G401 (cell line): ENCODE results near the gene MYOCOS. TPM values are rescaled to one million over a fixed set of nuclear protein-coding genes. Genes with fewer than 3 reads are reported as not detected.
A peak's percentile ranks its signal among the peaks of the same experiment; 100 is the strongest.

Experiments
- DNase-seq: peaks from one replicate; pipeline ENCODE4 v3.0.0-alpha.2; 2015; ENCODE audit warnings: low spot score
- in situ Hi-C: cut with HindIII; loops from 2 replicates; pipeline ENCODE4 v1.10.0; 2016; ENCODE audit warnings: low sequenced_read_pairs, mixed read lengths
- total RNA-seq: library from RNA; depleted of rRNA; stranded (reverse); fragments of >200 nt; shearing (Covaris generic); gene quantifications from 2 replicates; pipeline ENCODE4 v1.2.3, GENCODE V29; 2014

MYOCOS gene
- total RNA-seq, 1 experiment from 2014 or later, result not detected

DNA sequence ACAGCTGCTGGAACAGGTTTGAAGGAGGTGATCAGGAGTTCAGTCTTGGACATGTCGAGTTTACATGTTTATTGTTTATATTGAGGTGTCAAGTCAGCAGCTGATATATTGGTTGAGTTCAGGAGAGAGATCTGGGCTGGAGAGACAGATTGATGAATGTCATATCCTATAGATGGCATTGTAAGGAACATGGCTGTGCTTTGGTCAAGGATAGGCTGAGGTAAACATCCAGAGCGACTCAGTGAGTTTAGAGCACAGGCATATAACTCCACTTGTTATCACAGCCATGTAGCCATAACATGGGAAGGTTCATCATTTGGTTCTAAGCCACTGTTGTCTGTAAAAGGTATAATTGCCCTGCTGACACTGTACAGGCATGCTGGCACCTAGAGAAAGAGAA, 5.5 kb upstream of the MYOCOS start:
- in situ Hi-C loops, result no loop called here
- no peak for DNase-seq

DNA sequence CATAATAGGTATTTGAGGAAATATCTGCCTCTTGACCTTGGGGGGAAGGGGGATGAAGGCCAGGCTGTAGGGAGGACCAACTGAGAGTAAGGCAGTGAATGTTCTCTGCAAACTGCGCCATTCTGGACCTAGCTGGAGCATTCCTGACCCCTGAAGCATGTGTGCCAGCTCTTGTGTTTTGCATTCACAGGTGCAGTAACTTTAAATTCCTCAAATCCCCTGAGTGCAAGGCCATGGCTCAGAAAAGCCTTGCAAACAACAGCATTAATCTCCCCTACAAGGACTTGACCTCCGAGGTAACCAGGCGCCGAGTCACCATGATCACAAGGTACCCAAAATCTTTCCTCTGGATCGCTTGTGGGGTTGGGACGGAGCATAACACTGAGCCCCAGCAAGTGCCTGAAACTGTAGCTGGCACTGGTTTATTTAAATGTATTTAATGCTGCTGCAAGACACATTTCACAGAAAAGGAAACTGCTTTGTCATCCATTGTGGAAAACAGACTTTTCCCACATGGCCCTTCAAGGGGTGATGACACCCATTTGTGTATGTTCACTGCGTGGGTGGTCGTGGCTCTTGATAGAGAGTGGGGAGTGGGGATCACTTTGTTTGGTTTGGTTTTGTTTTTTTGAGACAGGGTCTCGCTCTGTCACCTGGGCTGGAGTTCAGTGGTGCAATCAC, 1.7 kb downstream of the MYOCOS start:
- no peak for DNase-seq
- in situ Hi-C loops, result no loop called here

DNA sequence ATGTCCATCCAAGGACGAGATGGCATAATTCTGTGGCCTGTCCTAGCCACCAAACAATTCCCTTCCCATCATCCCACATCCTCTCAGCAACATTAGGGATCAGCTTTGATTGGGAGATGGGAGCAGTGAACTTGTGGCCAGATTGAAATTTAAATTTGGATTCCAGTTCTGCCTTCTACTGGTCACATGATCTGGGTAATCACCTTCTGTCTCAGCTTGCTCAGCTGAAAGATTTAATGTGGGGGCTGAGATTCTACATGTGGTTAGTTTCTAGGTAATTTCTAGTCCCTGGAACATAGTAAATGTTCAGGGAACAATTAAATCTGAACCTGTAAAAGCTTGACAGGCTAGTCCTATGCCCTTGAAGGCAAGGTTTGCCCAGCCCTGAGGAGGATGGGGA, 3.2 kb downstream of the MYOCOS start:
- DNase-seq, result no peak
- in situ Hi-C loops, result no loop called here

DNA sequence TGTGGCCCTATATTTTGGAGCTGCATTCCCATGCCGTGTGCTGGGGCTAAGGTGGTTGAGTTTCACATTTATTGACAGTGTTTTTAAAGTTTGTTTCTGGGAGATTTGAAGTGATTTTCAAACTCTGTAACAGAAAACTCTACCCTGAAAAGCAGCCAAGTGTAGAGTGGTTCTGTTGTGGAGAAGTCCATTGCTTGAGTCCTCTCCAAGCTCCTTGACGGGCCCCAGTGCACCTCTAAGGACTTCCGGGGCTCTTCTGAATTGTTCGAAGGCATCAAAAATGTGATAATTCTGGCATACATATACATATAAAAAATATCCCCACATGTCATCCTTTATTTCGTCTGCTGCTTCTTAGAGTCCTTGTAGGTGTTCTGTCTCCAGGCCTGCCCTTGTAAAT, 5.0 kb downstream of the MYOCOS start:
- in situ Hi-C loops, result no loop called here
- DNase-seq, result no peak

DNA sequence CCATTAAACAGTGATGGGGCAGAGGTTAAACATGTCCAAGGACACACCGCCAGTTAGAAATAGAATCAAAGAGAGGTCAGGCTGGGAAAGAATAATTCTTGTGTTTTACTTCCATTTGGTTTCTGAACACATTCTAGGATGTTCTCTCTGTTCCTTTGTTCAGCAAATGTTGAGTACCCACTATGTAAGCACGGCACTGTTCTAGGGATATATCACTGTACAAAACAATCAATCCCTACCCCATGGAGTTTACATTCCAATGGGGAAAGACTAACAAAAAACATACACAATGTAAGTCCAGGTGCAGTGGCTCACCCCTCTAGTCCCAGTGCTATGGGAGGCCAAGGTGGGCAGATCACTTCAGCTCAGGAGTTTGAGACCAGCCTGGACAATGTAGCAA, 6.2 kb downstream of the MYOCOS start:
- in situ Hi-C loops, result no loop called here
- DNase-seq, result no peak

DNA sequence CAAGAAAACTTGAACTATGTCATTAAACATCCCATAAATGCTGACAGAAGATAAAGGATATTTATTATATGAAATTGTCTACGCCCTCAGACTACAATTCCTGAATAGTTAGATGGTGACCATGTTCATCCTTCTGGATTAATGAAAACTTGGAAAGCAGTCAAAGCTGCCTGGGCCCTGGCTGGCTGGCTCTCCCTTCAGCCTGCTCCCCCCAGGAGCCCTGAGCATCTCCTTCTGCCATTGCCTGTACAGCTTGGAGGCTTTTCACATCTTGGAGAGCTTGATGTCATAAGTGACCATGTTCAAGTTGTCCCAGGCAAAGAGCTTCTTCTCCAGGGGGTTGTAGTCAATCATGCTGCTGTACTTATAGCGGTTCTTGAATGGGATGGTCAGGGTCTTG, 13.6 kb downstream of the MYOCOS start:
- DNase-seq, result peak; percentile 78
- in situ Hi-C loops, result no loop called here

DNA sequence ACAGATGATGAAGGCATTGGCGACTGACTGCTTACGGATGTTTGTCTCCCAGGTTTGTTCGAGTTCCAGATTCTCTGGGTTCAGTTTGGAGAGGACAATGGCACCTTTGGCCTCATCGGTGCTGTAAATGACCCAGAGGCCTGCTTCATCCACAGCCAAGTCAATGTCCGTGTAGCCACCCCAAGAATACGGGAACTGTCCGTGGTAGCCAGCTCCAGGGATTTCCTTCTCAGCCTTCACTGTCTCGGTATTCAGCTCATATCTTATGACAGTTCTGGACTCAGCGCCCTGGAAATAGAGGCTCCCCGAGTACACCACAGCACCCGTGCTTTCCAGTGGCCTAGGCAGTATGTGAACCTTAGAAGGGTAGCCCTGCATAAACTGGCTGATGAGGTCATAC, 14.1 kb downstream of the MYOCOS start:
- in situ Hi-C loops, result no loop called here
- DNase-seq, result no peak

DNA sequence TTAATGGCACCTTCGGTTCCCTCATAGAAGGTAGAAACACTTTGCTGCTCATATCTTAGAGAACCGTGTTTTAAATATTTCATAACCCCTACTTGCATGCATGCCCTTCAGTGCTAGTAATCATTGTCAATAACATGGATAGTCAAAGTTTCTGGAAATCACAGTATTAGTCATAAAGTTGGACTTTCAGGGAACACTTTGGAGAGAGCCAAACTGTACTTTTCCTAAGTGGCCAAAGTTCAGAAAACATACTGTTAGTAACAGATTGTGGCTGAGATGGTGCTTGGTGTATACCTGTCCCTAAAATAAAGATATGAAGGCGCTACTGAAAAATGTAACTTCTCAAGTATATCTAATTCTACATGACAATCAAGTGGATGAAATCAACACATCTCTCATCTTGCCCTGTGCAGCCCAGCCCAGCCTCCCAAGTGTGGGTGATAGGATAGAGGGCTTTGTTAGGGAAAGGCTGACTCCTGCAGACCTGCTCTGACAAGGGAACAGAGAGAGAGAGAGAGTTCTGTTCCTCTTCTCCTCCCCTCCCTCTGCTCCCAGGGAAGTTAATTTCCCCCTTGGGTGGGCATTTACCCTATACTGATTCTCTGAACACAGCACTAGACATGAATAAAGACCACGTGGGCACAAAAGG, 16.0 kb downstream of the MYOCOS start:
- in situ Hi-C loops, result no loop called here
- no peak for DNase-seq

DNA sequence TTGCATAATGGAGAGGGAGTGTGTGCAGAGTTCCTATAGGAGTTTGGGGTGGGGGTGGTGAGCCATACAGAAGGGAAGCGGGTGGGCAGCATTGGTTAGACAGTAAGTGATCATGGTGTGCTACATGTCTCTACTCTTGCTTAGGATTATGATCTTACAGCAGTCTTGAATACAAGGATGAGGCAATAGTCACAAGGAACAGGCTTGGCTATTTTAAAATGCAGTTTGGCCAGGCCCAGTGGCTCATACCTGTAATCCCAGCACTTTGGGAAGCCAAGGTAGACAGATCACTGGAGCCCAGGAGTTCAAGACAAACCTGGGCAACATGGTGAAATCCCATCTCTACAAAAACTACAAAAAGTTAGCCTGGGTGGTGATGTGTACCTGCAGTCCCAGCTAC, 18.2 kb downstream of the MYOCOS start:
- no peak for DNase-seq
- in situ Hi-C loops, result no loop called here

DNA sequence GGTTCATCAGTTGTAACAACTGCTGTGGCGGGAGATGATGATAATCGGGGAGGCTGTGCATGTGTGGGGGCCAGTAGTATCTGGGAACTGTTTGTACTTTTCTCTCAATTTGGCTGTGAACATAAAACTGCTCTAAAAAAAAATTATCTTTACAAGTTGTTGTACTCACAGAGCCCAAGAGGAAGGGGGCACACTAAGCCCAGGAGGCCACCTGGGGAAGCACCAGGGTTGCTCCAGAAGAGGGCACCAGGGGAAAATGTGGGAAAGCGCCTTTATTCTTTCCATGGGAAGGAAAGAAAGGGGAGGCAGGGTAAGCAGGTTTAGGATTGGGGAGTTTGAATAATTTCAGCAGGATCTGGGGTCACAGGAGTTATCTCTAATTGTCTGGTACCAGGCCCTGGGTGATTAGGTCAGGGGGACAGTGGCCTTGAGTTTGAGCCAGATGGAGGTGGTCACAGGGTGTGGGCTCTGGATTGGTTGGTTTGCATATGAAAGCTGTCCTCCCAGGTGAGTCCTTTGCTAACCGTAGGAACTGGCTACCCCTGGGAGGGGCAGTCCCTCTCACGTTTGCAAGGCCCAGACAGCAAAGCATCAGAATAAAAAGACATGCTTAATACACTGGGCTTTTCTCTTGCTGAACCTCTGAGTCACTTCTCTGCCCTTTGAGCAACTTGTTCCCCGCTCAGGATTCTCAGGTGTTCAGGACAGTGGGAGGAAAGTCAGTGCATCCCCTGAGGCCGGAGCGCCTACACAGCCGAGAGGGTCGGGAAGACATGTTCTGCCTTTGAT, 19.2 kb downstream of the MYOCOS start:
- in situ Hi-C loops, result no loop called here
- no peak for DNase-seq

DNA sequence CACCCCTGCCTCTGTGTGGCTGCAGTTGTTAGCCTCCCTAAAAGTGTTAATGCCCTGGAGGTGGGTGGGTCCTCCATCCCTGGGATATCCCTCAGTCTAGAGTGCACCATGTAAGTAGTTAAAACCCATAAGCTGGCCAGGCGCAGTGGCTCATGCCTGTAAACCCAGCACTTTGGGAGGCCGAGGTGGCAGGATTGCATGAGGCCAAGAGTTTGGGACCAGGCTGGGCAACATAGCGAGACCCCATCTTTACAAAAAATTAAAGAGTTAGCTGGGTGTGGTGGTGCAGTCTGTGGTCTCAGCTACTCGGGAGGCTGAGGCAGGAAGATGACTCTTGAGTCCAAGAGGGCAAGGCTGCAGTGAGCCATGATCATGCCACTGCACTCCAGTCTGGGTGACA, 20.2 kb downstream of the MYOCOS start:
- in situ Hi-C loops, result no loop called here
- no peak for DNase-seq

DNA sequence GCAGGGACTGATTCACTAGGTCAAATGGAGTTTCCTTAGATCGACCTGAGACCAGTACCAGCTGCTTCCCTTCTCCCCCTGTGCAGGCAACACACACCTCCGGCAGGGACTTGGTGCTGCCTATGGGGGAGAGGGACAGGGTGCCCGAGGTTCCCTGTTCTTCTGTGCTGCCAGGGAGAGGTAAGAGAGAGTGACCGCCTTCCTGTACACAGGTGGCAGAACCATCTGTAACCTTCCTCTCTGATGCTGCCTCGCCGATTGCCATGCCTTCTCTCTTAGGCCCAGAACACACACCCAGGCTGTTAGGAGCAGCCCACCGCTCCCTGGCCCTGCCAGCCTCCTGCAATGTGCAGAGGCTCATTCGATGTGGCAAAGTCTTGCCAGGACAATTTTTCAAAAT, 21.1 kb downstream of the MYOCOS start:
- in situ Hi-C loops, result no loop called here

DNA sequence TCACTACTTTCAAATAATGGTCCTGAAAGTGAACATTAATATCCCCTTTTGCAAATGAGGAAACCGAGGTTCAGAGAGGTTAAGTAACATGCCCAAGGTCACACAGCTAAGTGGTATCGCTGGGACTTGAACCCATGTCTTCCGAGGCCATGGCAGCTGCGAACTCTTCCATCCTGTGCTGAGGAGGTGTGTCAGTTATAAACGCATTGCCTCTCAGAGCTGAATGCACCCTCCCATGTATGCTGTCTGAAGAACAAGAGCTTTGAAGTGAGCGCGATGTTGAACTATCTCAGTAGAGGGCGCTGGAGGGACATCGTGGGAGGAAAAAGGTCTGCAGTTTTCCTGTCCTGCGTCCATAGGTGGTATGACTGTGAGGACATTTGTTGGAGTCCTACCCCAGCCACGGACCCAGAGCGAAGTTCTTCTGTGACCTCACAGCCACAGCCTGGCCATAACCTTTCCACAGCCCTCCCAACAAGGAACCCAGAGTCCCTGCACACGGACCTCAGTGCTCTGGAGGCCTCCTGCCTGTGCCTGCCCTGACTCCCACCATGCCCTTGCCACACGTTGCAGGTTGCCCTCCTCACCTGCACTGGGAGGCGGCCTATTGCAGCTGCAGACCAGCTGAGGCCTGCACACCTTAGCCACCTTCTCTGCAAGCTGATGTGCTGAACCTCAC, 22.9 kb downstream of the MYOCOS start:
- in situ Hi-C loops, result no loop called here

More for the DNA sequence above, 21.1 kb downstream of the MYOCOS start:
- DNase-seq, result peak; percentile 93

DNA sequence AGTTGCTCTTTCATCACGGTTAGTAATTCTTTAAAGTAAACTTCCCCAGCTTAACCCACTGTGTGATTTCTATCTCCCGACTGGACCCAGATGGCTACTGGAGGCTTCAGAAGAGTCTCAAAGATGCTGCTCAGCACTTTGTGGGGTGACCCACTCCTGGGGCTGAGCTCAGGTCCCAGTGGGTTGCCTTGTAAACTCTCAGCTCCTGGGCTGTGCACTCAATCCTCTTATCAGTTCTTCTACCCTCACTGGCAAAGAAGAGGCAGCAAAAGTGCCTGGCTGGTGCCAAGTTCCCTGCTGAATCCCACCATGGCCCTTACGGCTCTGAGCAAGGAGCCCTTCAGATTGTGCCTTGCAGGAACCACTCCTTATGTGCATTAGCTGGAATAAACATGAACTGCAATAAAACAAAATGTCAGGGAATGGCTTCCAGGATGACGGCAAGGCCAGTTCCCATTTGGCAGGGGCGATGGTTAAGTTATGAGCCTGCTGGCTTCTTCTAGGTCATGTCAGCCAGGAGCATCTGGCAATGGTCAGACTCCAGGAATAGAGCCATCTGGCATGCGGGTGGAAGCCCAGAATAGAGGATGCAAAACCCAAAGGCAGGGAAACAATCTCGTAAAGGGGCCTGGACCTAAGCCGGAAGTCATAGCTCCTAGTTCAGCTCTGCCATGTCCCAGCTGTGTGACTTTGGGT, 23.7 kb downstream of the MYOCOS start:
- DNase-seq, result peak; percentile 99
- in situ Hi-C loops, result no loop called here

More for the DNA sequence above, 22.9 kb downstream of the MYOCOS start:
- peak; percentile 92 for DNase-seq

DNA sequence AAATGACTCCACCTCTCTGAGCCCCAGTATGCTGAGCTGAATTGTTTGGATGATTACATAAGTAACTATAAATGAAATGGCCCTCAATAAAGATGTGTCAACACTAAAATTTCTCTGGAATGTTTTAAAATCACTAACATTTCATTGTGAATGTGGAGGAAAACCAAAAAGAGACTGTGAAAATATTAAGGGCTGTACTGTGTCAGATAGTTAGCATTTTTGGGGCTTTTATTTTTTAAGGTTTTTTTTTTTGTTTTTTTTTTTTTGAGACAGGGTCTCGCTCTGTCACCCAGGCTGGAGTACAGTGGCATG, 24.2 kb downstream of the MYOCOS start:
- no peak for DNase-seq
- in situ Hi-C loops, result no loop called here

DNA sequence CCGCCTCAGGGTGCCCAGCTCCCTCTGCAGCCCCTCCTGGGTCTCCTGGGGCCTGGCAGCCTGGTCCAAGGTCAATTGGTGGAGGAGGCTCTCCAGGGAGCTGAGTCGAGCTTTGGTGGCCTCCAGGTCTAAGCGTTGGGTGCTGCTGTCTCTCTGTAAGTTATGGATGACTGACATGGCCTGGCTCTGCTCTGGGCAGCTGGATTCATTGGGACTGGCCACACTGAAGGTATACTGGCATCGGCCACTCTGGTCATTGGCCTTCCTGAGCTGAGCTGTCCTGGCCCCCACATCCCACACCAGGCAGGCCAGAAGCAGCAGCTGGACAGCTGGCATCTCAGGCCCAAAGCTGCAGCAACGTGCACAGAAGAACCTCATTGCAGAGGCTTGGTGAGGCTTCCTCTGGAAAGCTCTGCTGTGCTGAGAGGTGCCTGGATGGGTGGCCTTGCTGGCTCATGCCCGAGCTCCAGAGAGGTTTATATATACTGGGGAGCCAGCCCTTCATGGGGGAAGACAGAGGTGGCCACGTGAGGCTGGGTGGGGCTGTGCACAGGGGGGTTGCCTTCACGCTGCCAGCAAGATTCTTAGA, 30.3 kb downstream of the MYOCOS start, which contains the start of gene MYOC:
TSS of gene MYOC (minus strand) at position 455 of the 589 bp plus-strand sequence. CDS start at position 378, 77 bp downstream.
- in situ Hi-C loops, result no loop called here
- no peak for DNase-seq

DNA sequence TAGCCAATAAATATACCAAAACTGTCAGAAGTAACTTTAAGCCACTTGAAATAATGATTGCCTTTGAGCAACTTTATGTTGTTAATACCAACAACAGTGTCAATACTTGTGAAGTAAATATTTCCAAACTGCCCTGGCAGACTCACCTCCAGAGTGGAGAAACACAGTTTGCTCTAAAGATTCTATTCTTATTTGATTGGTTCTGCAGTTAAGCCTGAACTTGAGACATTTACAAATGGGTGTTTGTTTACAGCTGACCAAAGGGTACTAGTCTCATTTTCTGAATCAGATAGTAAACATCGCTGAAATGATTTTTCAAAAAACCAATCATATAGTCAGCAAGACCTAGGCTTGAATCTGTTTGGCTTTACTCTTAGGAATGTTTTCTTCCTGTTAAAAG, 31.8 kb downstream of the MYOCOS start:
- in situ Hi-C loops, result no loop called here
- DNase-seq, result no peak

DNA sequence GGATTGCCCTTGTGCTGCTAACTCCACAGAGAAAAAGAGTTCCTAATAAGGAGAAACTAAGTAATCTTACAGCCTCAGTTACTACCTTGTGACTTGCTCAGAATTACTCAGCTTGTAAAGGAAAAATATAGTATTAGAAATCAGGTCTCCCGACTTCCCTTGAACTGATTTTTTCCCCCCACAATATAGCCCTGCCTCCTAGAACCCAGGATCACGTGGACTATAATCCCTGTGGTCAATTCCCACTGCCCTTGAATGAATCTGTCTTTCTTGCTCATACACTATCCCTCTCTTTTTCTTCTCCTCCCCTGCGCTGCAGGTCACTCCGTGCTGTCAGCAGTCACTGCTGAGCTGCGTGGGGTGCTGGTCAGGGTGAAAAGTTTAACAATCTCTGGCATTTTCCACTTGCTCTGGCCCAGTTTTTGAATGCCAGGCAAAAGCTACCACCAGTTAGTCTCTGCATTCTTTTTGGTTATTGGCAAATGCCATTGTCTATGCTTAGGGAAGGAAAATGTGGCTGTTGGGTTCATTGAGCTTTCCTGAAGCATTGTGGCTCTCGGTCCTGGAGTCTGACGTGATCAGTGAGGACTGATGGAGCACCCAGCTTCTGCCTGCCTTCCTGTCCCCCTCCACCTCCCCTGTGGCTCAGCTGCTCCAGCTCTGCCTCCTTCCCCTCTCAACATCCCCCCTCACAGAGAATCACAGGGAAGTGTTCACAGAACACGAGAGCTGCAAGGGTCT, 32.3 kb downstream of the MYOCOS start:
- DNase-seq, result peak; percentile 49
- in situ Hi-C loops, result no loop called here
